GM12874 (cell line): ENCODE results near the gene GAB2.

Source experiments
- TF ChIP-seq, protein P1 (sequence below): IDR thresholded peaks from 2 replicates; pipeline ENCODE4 v1.5.1; 2011; ENCODE audit warnings: low read depth, mild to moderate bottlenecking, control low read depth, low read length, moderate library complexity; ENCODE audit not compliant: insufficient read depth

Gene GAB2

DNA sequence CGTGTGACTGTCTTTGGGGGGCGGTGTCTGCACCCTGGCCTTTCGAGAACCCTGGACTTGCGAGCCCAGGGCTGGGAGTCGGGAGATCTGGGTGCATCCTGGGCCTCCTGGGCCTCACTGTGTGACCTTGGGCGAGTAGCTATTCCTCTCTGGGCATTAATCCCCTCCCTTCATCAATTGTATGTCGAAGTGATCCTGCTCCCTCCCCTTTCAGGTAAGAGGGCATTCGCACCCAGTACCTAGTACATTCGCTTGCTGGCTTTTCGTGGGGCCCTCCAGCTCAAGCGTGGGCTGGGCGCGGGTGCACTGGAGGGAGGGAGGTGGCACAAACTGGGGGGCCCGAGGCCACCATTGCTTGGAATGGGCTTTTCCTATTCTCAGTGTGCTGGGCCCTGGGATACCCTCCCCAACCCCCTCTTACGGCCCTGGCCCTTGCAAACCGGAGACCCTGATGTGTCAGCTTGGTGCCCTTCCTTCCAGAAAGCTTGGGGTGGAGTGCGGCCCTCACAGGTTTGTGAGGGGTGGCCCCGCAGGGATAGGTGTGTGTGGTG, 228.4 kb downstream of the GAB2 start:
- TF ChIP-seq, protein P1, sequence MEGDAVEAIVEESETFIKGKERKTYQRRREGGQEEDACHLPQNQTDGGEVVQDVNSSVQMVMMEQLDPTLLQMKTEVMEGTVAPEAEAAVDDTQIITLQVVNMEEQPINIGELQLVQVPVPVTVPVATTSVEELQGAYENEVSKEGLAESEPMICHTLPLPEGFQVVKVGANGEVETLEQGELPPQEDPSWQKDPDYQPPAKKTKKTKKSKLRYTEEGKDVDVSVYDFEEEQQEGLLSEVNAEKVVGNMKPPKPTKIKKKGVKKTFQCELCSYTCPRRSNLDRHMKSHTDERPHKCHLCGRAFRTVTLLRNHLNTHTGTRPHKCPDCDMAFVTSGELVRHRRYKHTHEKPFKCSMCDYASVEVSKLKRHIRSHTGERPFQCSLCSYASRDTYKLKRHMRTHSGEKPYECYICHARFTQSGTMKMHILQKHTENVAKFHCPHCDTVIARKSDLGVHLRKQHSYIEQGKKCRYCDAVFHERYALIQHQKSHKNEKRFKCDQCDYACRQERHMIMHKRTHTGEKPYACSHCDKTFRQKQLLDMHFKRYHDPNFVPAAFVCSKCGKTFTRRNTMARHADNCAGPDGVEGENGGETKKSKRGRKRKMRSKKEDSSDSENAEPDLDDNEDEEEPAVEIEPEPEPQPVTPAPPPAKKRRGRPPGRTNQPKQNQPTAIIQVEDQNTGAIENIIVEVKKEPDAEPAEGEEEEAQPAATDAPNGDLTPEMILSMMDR, result no peak

DNA sequence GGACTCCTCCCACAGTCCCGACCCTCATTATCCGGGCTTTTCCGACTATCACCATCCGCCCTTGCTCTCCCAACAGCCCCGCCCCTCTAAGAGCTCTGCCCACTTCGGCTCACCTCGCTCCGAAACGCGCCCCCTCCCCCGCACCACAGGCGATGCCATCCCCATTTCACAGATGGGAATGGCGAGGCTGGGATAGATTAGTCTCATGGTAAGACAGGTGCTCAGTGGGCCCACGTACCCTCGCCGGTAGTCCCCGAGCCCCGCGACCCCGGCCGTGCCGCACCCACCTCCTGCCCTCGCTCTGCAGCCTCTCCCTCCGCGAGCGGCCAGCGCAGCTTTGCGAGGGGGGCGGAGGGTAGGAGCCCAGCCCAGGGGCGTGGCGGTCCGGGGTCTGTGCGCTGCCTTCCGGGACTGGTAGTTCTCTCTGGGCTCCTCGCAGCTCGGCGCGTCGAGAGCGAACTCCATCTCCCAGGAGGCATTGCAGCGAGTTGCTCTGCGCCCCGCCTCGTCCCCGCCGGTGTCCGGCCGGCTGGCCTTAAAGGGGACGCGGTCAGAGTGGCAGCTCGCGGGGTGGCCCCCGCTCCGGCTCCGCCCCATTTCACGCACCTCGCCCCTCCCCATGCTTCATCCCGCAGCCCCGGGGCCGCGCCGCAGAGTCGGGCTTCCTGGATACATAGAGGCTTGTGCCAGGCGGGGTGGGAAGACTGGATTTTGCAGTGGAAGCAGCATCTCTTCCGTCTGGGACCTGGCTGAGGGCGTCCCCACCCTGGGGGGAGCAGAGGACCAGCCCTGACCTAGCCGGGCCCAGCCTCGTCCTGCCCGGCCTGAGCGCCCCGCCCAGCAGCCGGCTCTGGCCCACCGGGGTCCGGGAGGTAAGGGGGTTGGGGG, 229.1 kb downstream of the GAB2 start, which contains the start of the genes KCTD21 and USP35:
TSS of gene KCTD21 (minus strand) at position 341 of the 888 bp plus-strand sequence. CDS start 14,072 bp downstream, outside the sequence.
TSS of gene USP35 (plus strand) at position 634 of the 888 bp plus-strand sequence. CDS start 7,327 bp downstream, outside the sequence.
- TF ChIP-seq, protein P1, result no peak

DNA sequence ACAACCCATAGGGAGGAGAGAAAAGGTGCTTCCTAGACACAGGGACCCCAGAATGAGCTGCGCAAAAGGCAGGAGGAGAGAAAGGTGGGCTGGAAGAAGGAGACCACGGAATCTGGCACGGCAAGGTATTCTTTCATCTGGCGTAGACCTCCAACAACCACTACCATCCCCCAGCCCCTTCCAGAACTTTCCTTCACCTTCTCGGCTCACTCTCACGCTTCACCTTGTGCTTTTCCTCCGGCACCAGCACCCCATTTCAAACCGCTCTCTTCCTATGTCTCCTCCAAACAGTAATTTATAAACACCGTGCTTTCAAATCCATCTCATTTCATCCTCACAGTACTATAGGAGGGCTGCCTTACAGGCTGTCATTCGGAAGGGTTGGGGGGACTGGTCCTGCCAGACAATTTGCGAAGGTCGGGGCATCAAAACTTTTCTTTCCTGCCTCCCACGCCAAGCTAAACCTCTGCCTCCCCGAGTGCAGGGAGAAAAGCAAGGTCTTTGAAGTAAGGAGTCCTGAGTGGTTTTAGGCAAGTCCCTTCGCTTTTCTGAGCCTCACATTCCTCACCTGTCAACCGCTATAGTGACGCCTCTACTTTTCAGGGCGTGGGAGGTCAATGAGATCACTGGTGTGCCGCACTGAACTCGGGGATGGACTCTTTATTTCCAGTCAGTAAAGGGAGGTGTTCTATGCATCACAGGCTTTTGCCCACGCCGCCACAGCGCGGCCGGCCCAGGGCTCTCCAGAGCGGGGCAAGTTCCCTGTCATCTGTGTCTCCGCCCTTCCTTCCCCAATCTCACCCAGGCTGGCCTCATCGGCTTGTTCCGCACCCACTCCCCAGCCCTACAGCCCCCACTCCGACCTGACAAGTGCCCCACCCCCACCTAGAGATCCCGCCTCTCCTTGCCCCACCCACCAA, 230.0 kb downstream of the GAB2 start:
- TF ChIP-seq, protein P1, result no peak

DNA sequence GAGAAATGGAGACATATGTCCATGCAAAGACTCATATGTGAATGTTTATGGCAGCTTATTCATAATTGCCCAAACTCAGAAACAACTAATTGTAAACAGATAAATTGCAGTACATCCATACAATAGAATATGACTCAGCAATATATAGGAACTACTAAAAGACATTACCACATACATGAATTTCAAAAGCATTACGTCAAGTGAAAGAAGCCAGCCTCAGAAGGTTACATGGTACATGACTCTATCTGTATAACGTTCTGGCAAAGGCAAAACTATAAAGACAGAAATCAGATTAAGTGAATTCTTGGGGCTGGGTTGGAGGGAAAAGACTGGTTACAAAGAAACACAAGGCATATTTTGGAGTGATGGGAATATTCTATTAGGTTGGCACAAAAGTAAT, 236.4 kb downstream of the GAB2 start:
- TF ChIP-seq, protein P1, result no peak

GRCh38 chr11:78180751-78181150, 236.9 kb downstream of the GAB2 start:
- TF ChIP-seq, protein P1, result no peak

DNA sequence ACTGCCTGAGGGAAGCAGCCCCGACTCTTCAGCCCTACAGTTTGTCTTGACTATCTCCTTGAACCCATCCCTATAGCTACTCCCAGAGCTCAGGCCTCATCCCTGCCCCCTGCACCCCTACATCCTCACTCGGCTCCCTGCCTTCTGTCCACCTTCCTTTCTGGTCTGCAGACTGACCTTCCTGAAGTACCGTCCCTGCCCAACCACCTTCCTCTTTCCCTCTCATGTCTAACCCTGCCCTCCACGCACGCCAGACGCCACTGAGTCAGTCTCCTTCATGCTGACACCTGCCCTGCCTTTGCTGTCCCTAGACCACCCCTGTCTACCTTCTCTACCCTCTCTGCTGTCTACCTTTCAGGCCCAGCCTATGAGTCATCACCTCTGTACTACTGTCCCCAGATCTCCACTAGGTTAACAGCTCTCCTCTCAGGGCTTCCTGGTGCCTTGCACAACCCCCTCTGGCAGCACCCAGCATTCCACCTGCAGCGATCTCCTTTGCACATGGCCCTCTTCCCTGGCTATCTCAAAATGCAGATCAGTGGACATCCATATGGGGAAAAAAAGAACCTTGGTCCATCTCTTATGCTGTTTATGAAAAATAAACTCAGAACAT, 238.1 kb downstream of the GAB2 start:
- TF ChIP-seq, protein P1, result no peak
